HG02763 (cell line): Measurements from ENCODE around the gene ZNF667.

ENCODE experiments used
- ATAC-seq: cut with Tn5 transposase; IDR thresholded peaks from one replicate; pipeline ENCODE4 v1.9.1; 2021; ENCODE audit warnings: mild to moderate bottlenecking, moderate library complexity; ENCODE audit not compliant: unreplicated experiment

Gene ZNF667

GRCh38 chr19:56393119-56394012 lies 83.8 kb downstream of the ZNF667 start, which contains the start of gene ZNF582:
ZNF582 (minus strand) TSS chr19:56393534; CDS start chr19:56391752, 1,782 bp downstream.
- peak; percentile 92 for ATAC-seq
